IMR-90 (cell line): Measurements from ENCODE around the gene MPV17. TPM values are rescaled to one million over a fixed set of nuclear protein-coding genes. Genes with fewer than 3 reads are reported as not detected.

Experiments used
- ATAC-seq: fragments of 200-7000 bp; cut with Tn5 transposase; 2 replicates; pipeline ENCODE4 v1.9.1; 2020; ENCODE audit warnings: low read depth, mild to moderate bottlenecking, moderate library complexity
- BruUV-seq: library from RNA; stranded (reverse); fragments of 400-500 nt; replicated peaks from 2 replicates; lab custom pipeline; 2021; lab: Mats Ljungman, UMichigan
- CTCF ChIA-PET: fragments of 300-600 bp; formaldehyde crosslinking; extraction: SDS; loops from one replicate; lab custom pipeline; 2021; ENCODE audit warnings: antibody characterized with exemption; lab: Yijun Ruan, JAX
- POLR2A ChIA-PET: fragments of 300-600 bp; sonication (Branson Sonifier 250); formaldehyde crosslinking; loops from one replicate; lab custom pipeline; 2022; ENCODE audit warnings: antibody characterized with exemption; ENCODE audit not compliant: unreplicated experiment; lab: Charles Lee
- DNase-seq: peaks from one replicate; pipeline ENCODE4 v3.0.0; 2013
- H2AFZ ChIP-seq: replicated peaks from 2 replicates; pipeline ENCODE3; 2013; ENCODE audit warnings: low read length, mild to moderate bottlenecking; ENCODE audit not compliant: poor library complexity
- H2AK5ac ChIP-seq: 2 replicates; pipeline ENCODE4 v1.6.1; 2013; ENCODE audit warnings: low read depth, low read length, inconsistent platforms
- H2AK9ac ChIP-seq: replicated peaks from 2 replicates; pipeline ENCODE3; 2013; ENCODE audit warnings: mild to moderate bottlenecking, low read depth, low read length, moderate library complexity; ENCODE audit not compliant: poor library complexity
- H2BK120ac ChIP-seq: 2 replicates; pipeline ENCODE4 v1.6.1; 2013; ENCODE audit warnings: low read depth, low read length, inconsistent platforms
- H2BK15ac ChIP-seq: 3 replicates; pipeline ENCODE4 v1.6.1; 2013; ENCODE audit warnings: low read depth, low read length, inconsistent platforms
- H2BK20ac ChIP-seq: 2 replicates; pipeline ENCODE4 v1.6.1; 2013; ENCODE audit warnings: low read depth, mild to moderate bottlenecking, inconsistent platforms, low read length, moderate library complexity
- H2BK5ac ChIP-seq: 2 replicates; pipeline ENCODE4 v1.6.1; 2013; ENCODE audit warnings: mild to moderate bottlenecking, low read depth, low read length, inconsistent platforms; ENCODE audit not compliant: poor library complexity, severe bottlenecking
- H3K14ac ChIP-seq: replicated peaks from 2 replicates; pipeline ENCODE4 v1.6.1; 2013; ENCODE audit warnings: low read depth, low read length, inconsistent platforms
- H3K18ac ChIP-seq: 2 replicates; pipeline ENCODE4 v1.6.1; 2013; ENCODE audit warnings: low read depth, low read length, control low read depth
- H3K23ac ChIP-seq: 2 replicates; pipeline ENCODE4 v1.6.1; 2013; ENCODE audit warnings: low read depth, low read length, inconsistent platforms
- H3K27ac ChIP-seq: 2 replicates; pipeline ENCODE4 v1.5.1; 2013; ENCODE audit warnings: mild to moderate bottlenecking, control low read depth, low read length; ENCODE audit not compliant: insufficient read depth
- H3K27me3 ChIP-seq: 2 replicates; pipeline ENCODE4 v1.6.1; 2013; ENCODE audit warnings: low read length; ENCODE audit not compliant: control insufficient read depth, insufficient read depth
- H3K36me3 ChIP-seq: 2 replicates; pipeline ENCODE4 v1.6.1; 2013; ENCODE audit warnings: low read length, mixed read lengths; ENCODE audit not compliant: control insufficient read depth, insufficient read depth
- H3K4ac ChIP-seq: 2 replicates; pipeline ENCODE4 v1.6.1; 2013; ENCODE audit warnings: low read depth, low read length, inconsistent platforms
- H3K4me1 ChIP-seq: 2 replicates; pipeline ENCODE4 v1.6.1; 2013; ENCODE audit warnings: low read length, mixed read lengths; ENCODE audit not compliant: control insufficient read depth, insufficient read depth
- H3K4me2 ChIP-seq: 2 replicates; pipeline ENCODE4 v1.6.1; 2013; ENCODE audit warnings: low read depth, mild to moderate bottlenecking, control low read depth, low read length, moderate library complexity
- H3K4me3 ChIP-seq: 2 replicates; pipeline ENCODE4 v1.5.1; 2013; ENCODE audit warnings: low read depth, mild to moderate bottlenecking, control low read depth, low read length, moderate library complexity; ENCODE audit not compliant: insufficient read depth
- H3K56ac ChIP-seq: 2 replicates; pipeline ENCODE4 v1.6.1; 2013; ENCODE audit warnings: low read length, inconsistent platforms; ENCODE audit not compliant: insufficient read depth; ENCODE audit errors: extremely low read depth
- H3K79me1 ChIP-seq, 2 experiments: 2 replicates each; pipeline ENCODE4 v1.6.1; 2013; ENCODE audit warnings: low read length in 2 of 2, inconsistent platforms in 1 of 2, low read depth in 1 of 2
- H3K9ac ChIP-seq: 2 replicates; pipeline ENCODE4 v1.6.1; 2013; ENCODE audit warnings: low read depth, low read length, control low read depth
- H3K9me1 ChIP-seq: 2 replicates; pipeline ENCODE4 v1.6.1; 2013; ENCODE audit warnings: low read length, inconsistent platforms; ENCODE audit not compliant: insufficient read depth
- H3K9me3 ChIP-seq: 2 replicates; pipeline ENCODE4 v1.6.1; 2013; ENCODE audit warnings: low read length; ENCODE audit not compliant: control insufficient read depth, insufficient read depth
- H4K20me1 ChIP-seq: 2 replicates; pipeline ENCODE4 v1.6.1; 2013; ENCODE audit warnings: low read length, inconsistent platforms; ENCODE audit not compliant: insufficient read depth
- H4K5ac ChIP-seq: 2 replicates; pipeline ENCODE4 v1.6.1; 2013; ENCODE audit warnings: mild to moderate bottlenecking, low read depth, low read length, control low read depth
- H4K8ac ChIP-seq, 2 experiments: 2 replicates each; pipeline ENCODE4 v1.6.1; 2013; ENCODE audit warnings: low read depth in 2 of 2, low read length in 2 of 2, control low read depth in 1 of 2, inconsistent platforms in 1 of 2
- H4K91ac ChIP-seq: 2 replicates; pipeline ENCODE4 v1.6.1; 2013; ENCODE audit warnings: low read depth, low read length, inconsistent platforms; ENCODE audit not compliant: insufficient read depth
- CEBPB ChIP-seq: IDR thresholded peaks from 2 replicates; pipeline ENCODE4 v1.6.1; 2012; ENCODE audit warnings: low read depth, low read length, improper control_type of control experiment
- CTCF ChIP-seq: conservative IDR thresholded peaks from 2 replicates; pipeline ENCODE4 v1.5.1; 2012; ENCODE audit warnings: mild to moderate bottlenecking, low read depth, low read length, improper control_type of control experiment
- ELK1 ChIP-seq: fragments of 150-350 bp; IDR thresholded peaks from 2 replicates; pipeline ENCODE4 v1.6.1; 2016; ENCODE audit warnings: low read depth, mild to moderate bottlenecking, low read length, moderate library complexity, borderline replicate concordance
- FOS ChIP-seq: fragments of 150-350 bp; IDR thresholded peaks from 2 replicates; pipeline ENCODE4 v1.6.1; 2016; ENCODE audit warnings: low read depth, low read length
- MAZ ChIP-seq: IDR thresholded peaks from 2 replicates; pipeline ENCODE4 v1.6.1; 2012; ENCODE audit warnings: low read depth, mild to moderate bottlenecking, low read length, improper control_type of control experiment, moderate library complexity, borderline replicate concordance
- MXI1 ChIP-seq: IDR thresholded peaks from 2 replicates; pipeline ENCODE4 v1.6.1; 2012; ENCODE audit warnings: low read depth, mild to moderate bottlenecking, low read length, moderate library complexity, borderline replicate concordance
- NFE2L2 ChIP-seq: fragments of 150-350 bp; IDR thresholded peaks from 2 replicates; pipeline ENCODE4 v1.6.1; 2016; ENCODE audit warnings: low read depth, mild to moderate bottlenecking, low read length
- POLR2A ChIP-seq: IDR thresholded peaks from 2 replicates; pipeline ENCODE4 v1.6.1; 2012; ENCODE audit warnings: mild to moderate bottlenecking, low read depth, low read length
- RCOR1 ChIP-seq: IDR thresholded peaks from 2 replicates; pipeline ENCODE4 v1.6.1; 2012; ENCODE audit warnings: mild to moderate bottlenecking, low read length, improper control_type of control experiment; ENCODE audit not compliant: insufficient replicate concordance
- SMC3 ChIP-seq: fragments of 150-350 bp; IDR thresholded peaks from 2 replicates; pipeline ENCODE4 v1.6.1; 2016; ENCODE audit warnings: low read depth, mild to moderate bottlenecking, antibody characterized with exemption, low read length, moderate library complexity
- WGBS, 2 experiments: methylation state at CpG; one replicate each; pipeline versions ENCODE4 v1.1.5 to v1.1.7; 2013; ENCODE audit warnings: missing lambda C conversion rate in 2 of 2; ENCODE audit not compliant: insufficient read length in 1 of 2; ENCODE audit errors: extremely low coverage in 2 of 2; 5-methylcytosine and 5-hydroxymethylcytosine counted together
- dilution Hi-C: fragments of 300-500 bp; cut with HindIII; formaldehyde crosslinking; loops from one replicate; pipeline ENCODE4 v1.14.3; 2018; ENCODE audit warnings: low sequenced_read_pairs; ENCODE audit not compliant: unreplicated experiment
- in situ Hi-C: fragments of 300-500 bp; cut with MboI; formaldehyde crosslinking; loops from 3 replicates; pipeline ENCODE4 v1.14.3; 2019; ENCODE audit warnings: low sequenced_read_pairs, inconsistent platforms, mixed read lengths
- intact Hi-C: fragments of 100-400 bp; cut with micrococcal nuclease; formaldehyde crosslinking; loops from 2 replicates; pipeline ENCODE4 v1.10.0; 2022
- polyA plus RNA-seq, 3 experiments: library from polyadenylated mRNA; depleted of rRNA; stranded (reverse); fragments of >200 nt; gene quantifications; 2 replicates each; pipeline ENCODE4 v1.2.3, GENCODE V29; 2012; ENCODE audit warnings: low replicate concordance in 1 of 3
- total RNA-seq: library from RNA; depleted of rRNA; stranded (reverse); fragments of >200 nt; gene quantifications from 2 replicates; pipeline ENCODE4 v1.2.3, GENCODE V29; 2012
- TF ChIP-seq, protein P1 (sequence below): fragments of 150-350 bp; IDR thresholded peaks from 2 replicates; pipeline ENCODE4 v1.6.1; 2017; ENCODE audit warnings: mild to moderate bottlenecking, antibody characterized with exemption, low read length, low read depth

The MPV17 gene
- total and polyA plus RNA-seq, 2 of the 4 experiments (the other 2 are of a cell fraction) = 70.4 to 160 TPM

GRCh38 chr2:27356382-27357181, 33.7 kb upstream of the MPV17 start, which contains the start of gene GTF3C2:
TSS of gene GTF3C2 (minus strand) at chr2:27356764. CDS start at chr2:27343554, 13,210 bp downstream.
- Histone ChIP-seq H3K14ac (peak within 1 kb of the TSS; percentile 89), H4K5ac (peak within 1 kb of the TSS; percentile 90), H2BK20ac (0 out of 2 replicates have a peak within 1 kb of the TSS, but pooled peaks have one; percentile 60), H3K4me3 (peak within 1 kb of the TSS; percentile 88), H4K20me1 (no peaks in the 10 kb centered on the region; the same call in 1 of the 2 replicates), H3K27me3 (no peaks in the 10 kb centered on the region), H2AK5ac (peak within 1 kb of the TSS; percentile 94), H3K4me2 (peak within 1 kb of the TSS; percentile 93), H3K36me3 (no peaks in the 10 kb centered on the region), H3K18ac (peak within 1 kb of the TSS; percentile 40), H3K4me1 (peaks cover 8% of the 10 kb centered on the region), H3K79me1 (peaks cover 18 to 42% of the 10 kb centered on the region in 2 experiments), H3K9me3 (no peaks in the 10 kb centered on the region), H3K27ac (peak within 1 kb of the TSS; percentile 95), H2AFZ (peak within 1 kb of the TSS; percentile 98), H3K56ac (peak within 1 kb of the TSS; percentile 81), H3K9ac (peak within 1 kb of the TSS; percentile 96), H2BK15ac (no peak within 1 kb of the TSS), H2AK9ac (peak within 1 kb of the TSS; percentile 96), H3K4ac (peak within 1 kb of the TSS; percentile 95), H3K9me1 (no peaks in the 10 kb centered on the region; the same call in 1 of the 2 replicates), H2BK120ac (peak within 1 kb of the TSS; percentile 89), H3K23ac (peak within 1 kb of the TSS; percentile 94), H4K8ac (peak within 1 kb of the TSS; percentile 73 to 98), H4K91ac (peak within 1 kb of the TSS; percentile 93), H2BK5ac (peak within 1 kb of the TSS; percentile 91)
- in situ Hi-C loops (no loop called here), dilution Hi-C loops (no loop called here), intact Hi-C loops (loop anchor here (5.0 kb wide), 1 partner anchor 34 kb away; the partner anchor contains the start of gene MPV17)
- ATAC-seq (peak; percentile 92), DNase-seq (peak; percentile 97)
- POLR2A ChIA-PET = interaction anchor here (0.7 to 1.6 kb wide), 3 partner anchors 12 to 202 kb away, joined by 3 to 5 read pairs (median 4); partner anchors contain the start of gene ZNF513
- BruUV-seq = no TSS peak
- CTCF ChIA-PET = no interaction called here
- peak; percentile 94 for TF ChIP-seq MXI1
- no peak for TF ChIP-seq FOS
- TF ChIP-seq ELK1 = no peak
- no peak for TF ChIP-seq SMC3
- TF ChIP-seq POLR2A = 0 out of 2 replicates have a peak, but pooled peaks have one; percentile 91
- 0 out of 2 replicates have a peak, but pooled peaks have one; percentile 0 for TF ChIP-seq CTCF
- peak; percentile 84 for TF ChIP-seq CEBPB
- TF ChIP-seq, protein P1, sequence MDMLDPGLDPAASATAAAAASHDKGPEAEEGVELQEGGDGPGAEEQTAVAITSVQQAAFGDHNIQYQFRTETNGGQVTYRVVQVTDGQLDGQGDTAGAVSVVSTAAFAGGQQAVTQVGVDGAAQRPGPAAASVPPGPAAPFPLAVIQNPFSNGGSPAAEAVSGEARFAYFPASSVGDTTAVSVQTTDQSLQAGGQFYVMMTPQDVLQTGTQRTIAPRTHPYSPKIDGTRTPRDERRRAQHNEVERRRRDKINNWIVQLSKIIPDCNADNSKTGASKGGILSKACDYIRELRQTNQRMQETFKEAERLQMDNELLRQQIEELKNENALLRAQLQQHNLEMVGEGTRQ = peak; percentile 25; the same call in 1 of the 2 replicates
- no peak for TF ChIP-seq NFE2L2
- peak; percentile 97 for TF ChIP-seq MAZ
- TF ChIP-seq RCOR1 = peak; percentile 12
- WGBS, 2 experiments = 0% methylated on average over 47 of the region's 67 CpGs; no CpG with 5 or more reads in 1 of the 2 experiments
